Measurements from ENCODE around the gene SNN.

DNA sequence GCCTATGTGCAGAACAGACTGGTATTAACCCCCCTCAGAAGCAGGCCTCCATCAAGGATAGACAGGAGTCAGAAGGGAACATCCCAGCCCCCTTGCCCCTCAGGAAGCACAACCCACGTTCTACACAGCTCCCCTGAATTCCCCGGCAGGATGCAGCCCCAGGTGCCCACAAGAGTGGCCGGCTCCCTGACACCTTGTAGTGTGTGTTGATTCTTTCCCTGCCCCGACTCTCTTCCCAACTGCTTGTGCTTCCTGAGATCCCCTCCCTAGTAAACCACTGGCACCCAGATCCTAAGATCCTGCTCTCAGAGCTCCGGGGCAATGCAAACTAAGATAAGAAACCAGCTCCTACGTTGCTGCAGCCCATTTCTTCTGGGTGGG, 46.7 kb upstream of the SNN start:
- TF ChIP-seq, protein P1, sequence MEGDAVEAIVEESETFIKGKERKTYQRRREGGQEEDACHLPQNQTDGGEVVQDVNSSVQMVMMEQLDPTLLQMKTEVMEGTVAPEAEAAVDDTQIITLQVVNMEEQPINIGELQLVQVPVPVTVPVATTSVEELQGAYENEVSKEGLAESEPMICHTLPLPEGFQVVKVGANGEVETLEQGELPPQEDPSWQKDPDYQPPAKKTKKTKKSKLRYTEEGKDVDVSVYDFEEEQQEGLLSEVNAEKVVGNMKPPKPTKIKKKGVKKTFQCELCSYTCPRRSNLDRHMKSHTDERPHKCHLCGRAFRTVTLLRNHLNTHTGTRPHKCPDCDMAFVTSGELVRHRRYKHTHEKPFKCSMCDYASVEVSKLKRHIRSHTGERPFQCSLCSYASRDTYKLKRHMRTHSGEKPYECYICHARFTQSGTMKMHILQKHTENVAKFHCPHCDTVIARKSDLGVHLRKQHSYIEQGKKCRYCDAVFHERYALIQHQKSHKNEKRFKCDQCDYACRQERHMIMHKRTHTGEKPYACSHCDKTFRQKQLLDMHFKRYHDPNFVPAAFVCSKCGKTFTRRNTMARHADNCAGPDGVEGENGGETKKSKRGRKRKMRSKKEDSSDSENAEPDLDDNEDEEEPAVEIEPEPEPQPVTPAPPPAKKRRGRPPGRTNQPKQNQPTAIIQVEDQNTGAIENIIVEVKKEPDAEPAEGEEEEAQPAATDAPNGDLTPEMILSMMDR (conservative IDR thresholded peaks at IDR 0.05; ENCODE audit: low read length) = no peak
- TF ChIP-seq EZH2phosphoT487 (IDR thresholded peaks at IDR 0.05; ENCODE audit: borderline replicate concordance) = no peak
